Hepatocyte (in vitro differentiated cells): ENCODE data around the gene LHFPL3. TPM values are rescaled to one million over a fixed set of nuclear protein-coding genes. Genes with fewer than 3 reads are reported as not detected.

Source experiments
- DNase-seq: peaks from one replicate; pipeline ENCODE4 v3.0.0-alpha.2; 2016; ENCODE audit warnings: low spot score
- H2AFZ ChIP-seq: fragments of 200-600 bp; sonication (generic); 2 replicates; pipeline ENCODE4 v1.6.0; 2016; ENCODE audit warnings: antibody characterized with exemption, mild to moderate bottlenecking
- H3K27ac ChIP-seq: fragments of 200-600 bp; sonication (generic); 2 replicates; pipeline ENCODE4 v1.5.1; 2016; ENCODE audit warnings: mild to moderate bottlenecking
- H3K27me3 ChIP-seq: fragments of 200-600 bp; sonication (generic); 2 replicates; pipeline ENCODE4 v1.6.1; 2016
- H3K36me3 ChIP-seq: fragments of 200-600 bp; sonication (generic); replicated peaks from 2 replicates; pipeline ENCODE4 v1.5.1; 2016; ENCODE audit warnings: low read depth; ENCODE audit not compliant: insufficient read depth
- H3K4me1 ChIP-seq: fragments of 200-600 bp; sonication (generic); 2 replicates; pipeline ENCODE4 v1.5.1; 2016; ENCODE audit warnings: mild to moderate bottlenecking, moderate library complexity; ENCODE audit not compliant: insufficient read depth
- H3K4me2 ChIP-seq: fragments of 200-600 bp; sonication (generic); 2 replicates; pipeline ENCODE4 v1.6.0; 2016
- H3K4me3 ChIP-seq: fragments of 200-600 bp; sonication (generic); 2 replicates; pipeline ENCODE4 v1.5.1; 2016; ENCODE audit warnings: mild to moderate bottlenecking
- H3K79me2 ChIP-seq: fragments of 200-600 bp; sonication (generic); 2 replicates; pipeline ENCODE4 v1.6.0; 2017; ENCODE audit warnings: mild to moderate bottlenecking
- H3K9me2 ChIP-seq: fragments of 200-600 bp; sonication (generic); replicated peaks from 2 replicates; pipeline ENCODE4 v1.6.0; 2017; ENCODE audit warnings: mild to moderate bottlenecking; ENCODE audit not compliant: insufficient read depth
- H3K9me3 ChIP-seq: fragments of 200-600 bp; sonication (generic); 2 replicates; pipeline ENCODE4 v1.5.1; 2016; ENCODE audit warnings: low read depth, mild to moderate bottlenecking
- H4K20me1 ChIP-seq: fragments of 200-600 bp; sonication (generic); 2 replicates; pipeline ENCODE4 v1.6.0; 2016; ENCODE audit warnings: mild to moderate bottlenecking; ENCODE audit not compliant: insufficient read depth, poor library complexity, severe bottlenecking
- CTCF ChIP-seq: fragments of 200-600 bp; sonication (generic); IDR thresholded peaks from 2 replicates; pipeline ENCODE4 v1.5.1; 2016; ENCODE audit warnings: antibody characterized with exemption, mild to moderate bottlenecking; ENCODE audit not compliant: poor library complexity
- EZH2 ChIP-seq: fragments of 200-600 bp; sonication (generic); IDR thresholded peaks from 2 replicates; pipeline ENCODE4 v1.6.1; 2016; ENCODE audit warnings: antibody characterized with exemption, mild to moderate bottlenecking, borderline replicate concordance
- EZH2phosphoT487 ChIP-seq: fragments of 200-600 bp; sonication (generic); IDR thresholded peaks from one replicate; pipeline ENCODE4 v1.6.1; 2018; ENCODE audit warnings: antibody characterized with exemption, mild to moderate bottlenecking, low read depth, moderate library complexity; ENCODE audit not compliant: unreplicated experiment, severe bottlenecking
- WGBS: methylation state at CpG from one replicate; pipeline ENCODE4 v1.1.6; 2016; ENCODE audit warnings: low lambda C conversion rate; ENCODE audit errors: missing lambda C conversion rate; 5-methylcytosine and 5-hydroxymethylcytosine counted together
- polyA plus RNA-seq: library from polyadenylated mRNA; unstranded; fragments of >200 nt; fragmentation: Nextera tagmentation; extraction: Ambion mirVana; gene quantifications from 2 replicates; pipeline ENCODE4 v1.2.1, GENCODE V29; 2016
- total RNA-seq: library from RNA; depleted of rRNA; stranded (reverse); fragments of >200 nt; gene quantifications from 2 replicates; pipeline ENCODE4 v1.2.3, GENCODE V29; 2014

LHFPL3 gene
- total and polyA plus RNA-seq, 2 experiments from 2014 or later: not detected

GRCh38 chr7:104927055-104927454, 598.7 kb downstream of the LHFPL3 start:
- peak overlapping the region; percentile 69 for H3K4me2 ChIP-seq
- H3K9me2 ChIP-seq: no peaks in the 10 kb centered on the region
- peaks cover 10% of the 10 kb centered on the region for H3K4me1 ChIP-seq
- H4K20me1 ChIP-seq: no peaks in the 10 kb centered on the region
- H3K79me2 ChIP-seq: peaks cover 30% of the 10 kb centered on the region
- H3K27ac ChIP-seq: peak overlapping the region; percentile 75
- no peaks in the 10 kb centered on the region for H3K9me3 ChIP-seq
- peak; percentile 73 for DNase-seq
- 23% methylated on average over 7 of the region's 7 CpGs for WGBS
- no peak for TF ChIP-seq EZH2
- TF ChIP-seq EZH2phosphoT487: no peak
- TF ChIP-seq CTCF: no peak
- peak overlapping the region; percentile 20 for H2AFZ ChIP-seq
- H3K36me3 ChIP-seq: no peaks in the 10 kb centered on the region
- H3K27me3 ChIP-seq: no peaks in the 10 kb centered on the region
- no peak overlapping the region for H3K4me3 ChIP-seq

GRCh38 chr7:104928721-104929400, 600.5 kb downstream of the LHFPL3 start:
- Histone ChIP-seq H3K27ac (no peak overlapping the region), H3K4me3 (no peak overlapping the region), H3K4me2 (no peak overlapping the region), H3K9me2 (no peaks in the 10 kb centered on the region), H4K20me1 (no peaks in the 10 kb centered on the region), H3K9me3 (no peaks in the 10 kb centered on the region), H3K4me1 (peaks cover 10% of the 10 kb centered on the region), H3K36me3 (no peaks in the 10 kb centered on the region), H2AFZ (no peak overlapping the region), H3K27me3 (no peaks in the 10 kb centered on the region), H3K79me2 (peaks cover 21% of the 10 kb centered on the region)
- DNase-seq: no peak
- 93% methylated on average over 6 of the region's 6 CpGs for WGBS
- TF ChIP-seq EZH2phosphoT487 (no peak), CTCF (no peak), EZH2 (no peak)

GRCh38 chr7:104929921-104930320, 601.5 kb downstream of the LHFPL3 start:
- no peak overlapping the region for H3K27ac ChIP-seq
- no peak overlapping the region for H2AFZ ChIP-seq
- H3K4me3 ChIP-seq: no peak overlapping the region
- H4K20me1 ChIP-seq: no peaks in the 10 kb centered on the region
- peaks cover 14% of the 10 kb centered on the region for H3K79me2 ChIP-seq
- H3K9me2 ChIP-seq: no peaks in the 10 kb centered on the region
- no peaks in the 10 kb centered on the region for H3K9me3 ChIP-seq
- TF ChIP-seq CTCF (no peak), EZH2 (no peak), EZH2phosphoT487 (no peak)
- 96% methylated on average over 1 of the region's 1 CpG for WGBS
- no peaks in the 10 kb centered on the region for H3K27me3 ChIP-seq
- no peaks in the 10 kb centered on the region for H3K36me3 ChIP-seq
- H3K4me2 ChIP-seq: no peak overlapping the region
- DNase-seq: no peak
- peaks cover 10% of the 10 kb centered on the region for H3K4me1 ChIP-seq
